ENCODE data around the gene ZNF397. TPM values are rescaled to one million over a fixed set of nuclear protein-coding genes. Genes with fewer than 3 reads are reported as not detected.

The ZNF397 gene
- total and polyA plus RNA-seq, 9 of the 15 experiments (the other 6 are each of a cell fraction or from before 2014, with no cell fraction given) = 6.4 to 24.2 (median 19.3) TPM

DNA sequence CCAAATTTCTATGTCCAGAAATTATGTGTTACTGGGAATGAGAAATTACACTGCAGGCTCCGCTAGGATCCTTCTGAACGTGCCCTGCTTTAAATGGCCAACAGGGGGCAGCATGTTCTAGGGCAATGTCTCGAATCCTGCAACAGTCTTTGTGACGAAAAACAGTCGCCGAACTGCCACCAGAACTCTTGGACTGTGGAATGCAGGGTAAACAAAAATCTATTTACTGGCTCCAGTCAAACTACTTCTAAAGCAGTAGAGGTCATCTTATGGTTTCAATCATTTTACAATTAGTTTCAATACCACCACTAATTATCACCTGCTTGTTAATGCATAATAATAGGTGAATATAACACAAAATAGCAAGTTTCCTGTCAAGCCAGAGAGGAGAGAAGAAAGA is 9.8 kb upstream of the ZNF397 start:
- 3% methylated on average over 6 of the region's 6 CpGs for WGBS (ENCODE audit: insufficient coverage, low coverage, missing lambda C conversion rate)
- CTCF ChIA-PET (ENCODE audit: low intra/inter-chr PET ratio) = interaction anchor here (0.6 to 1.8 kb wide), 3 partner anchors 88 to 155 kb away, joined by 3 to 10 read pairs (median 3); no protein-coding TSS in a partner anchor
- no peaks in the 10 kb centered on the region for H3K9me3 ChIP-seq (replicated peaks; ENCODE audit: control insufficient read depth, insufficient read depth, low read depth, low read length)
- TF ChIP-seq, protein P1, sequence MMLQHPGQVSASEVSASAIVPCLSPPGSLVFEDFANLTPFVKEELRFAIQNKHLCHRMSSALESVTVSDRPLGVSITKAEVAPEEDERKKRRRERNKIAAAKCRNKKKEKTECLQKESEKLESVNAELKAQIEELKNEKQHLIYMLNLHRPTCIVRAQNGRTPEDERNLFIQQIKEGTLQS (IDR thresholded peaks at IDR 0.05) = no peak
- TF ChIP-seq, protein P1 (CRISPR knock-in tag; conservative IDR thresholded peaks at IDR 0.05) = no peak
- TF ChIP-seq KLF16 (IDR thresholded peaks at IDR 0.05) = 0 out of 2 replicates have a peak, but pooled peaks have one; percentile 32
- TF ChIP-seq KDM1A (IDR thresholded peaks at IDR 0.05) = no peak
- TF ChIP-seq, protein P2, sequence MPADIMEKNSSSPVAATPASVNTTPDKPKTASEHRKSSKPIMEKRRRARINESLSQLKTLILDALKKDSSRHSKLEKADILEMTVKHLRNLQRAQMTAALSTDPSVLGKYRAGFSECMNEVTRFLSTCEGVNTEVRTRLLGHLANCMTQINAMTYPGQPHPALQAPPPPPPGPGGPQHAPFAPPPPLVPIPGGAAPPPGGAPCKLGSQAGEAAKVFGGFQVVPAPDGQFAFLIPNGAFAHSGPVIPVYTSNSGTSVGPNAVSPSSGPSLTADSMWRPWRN (IDR thresholded peaks at IDR 0.05; ENCODE audit: low read depth) = no peak
- peak; percentile 37; the same call in 1 of the 2 replicates for TF ChIP-seq STAG1 (CRISPR knock-in tag; IDR thresholded peaks at IDR 0.05; ENCODE audit: borderline replicate concordance)
- TF ChIP-seq RAD21 (CRISPR knock-in tag; conservative IDR thresholded peaks at IDR 0.05 in 1 of 2, IDR thresholded peaks at IDR 0.05 in 1 of 2) = peak; percentile 85 to 94
- TF ChIP-seq, protein P3, sequence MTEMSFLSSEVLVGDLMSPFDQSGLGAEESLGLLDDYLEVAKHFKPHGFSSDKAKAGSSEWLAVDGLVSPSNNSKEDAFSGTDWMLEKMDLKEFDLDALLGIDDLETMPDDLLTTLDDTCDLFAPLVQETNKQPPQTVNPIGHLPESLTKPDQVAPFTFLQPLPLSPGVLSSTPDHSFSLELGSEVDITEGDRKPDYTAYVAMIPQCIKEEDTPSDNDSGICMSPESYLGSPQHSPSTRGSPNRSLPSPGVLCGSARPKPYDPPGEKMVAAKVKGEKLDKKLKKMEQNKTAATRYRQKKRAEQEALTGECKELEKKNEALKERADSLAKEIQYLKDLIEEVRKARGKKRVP (CRISPR knock-in tag; IDR thresholded peaks at IDR 0.05) = no peak
- TF ChIP-seq, protein P4, sequence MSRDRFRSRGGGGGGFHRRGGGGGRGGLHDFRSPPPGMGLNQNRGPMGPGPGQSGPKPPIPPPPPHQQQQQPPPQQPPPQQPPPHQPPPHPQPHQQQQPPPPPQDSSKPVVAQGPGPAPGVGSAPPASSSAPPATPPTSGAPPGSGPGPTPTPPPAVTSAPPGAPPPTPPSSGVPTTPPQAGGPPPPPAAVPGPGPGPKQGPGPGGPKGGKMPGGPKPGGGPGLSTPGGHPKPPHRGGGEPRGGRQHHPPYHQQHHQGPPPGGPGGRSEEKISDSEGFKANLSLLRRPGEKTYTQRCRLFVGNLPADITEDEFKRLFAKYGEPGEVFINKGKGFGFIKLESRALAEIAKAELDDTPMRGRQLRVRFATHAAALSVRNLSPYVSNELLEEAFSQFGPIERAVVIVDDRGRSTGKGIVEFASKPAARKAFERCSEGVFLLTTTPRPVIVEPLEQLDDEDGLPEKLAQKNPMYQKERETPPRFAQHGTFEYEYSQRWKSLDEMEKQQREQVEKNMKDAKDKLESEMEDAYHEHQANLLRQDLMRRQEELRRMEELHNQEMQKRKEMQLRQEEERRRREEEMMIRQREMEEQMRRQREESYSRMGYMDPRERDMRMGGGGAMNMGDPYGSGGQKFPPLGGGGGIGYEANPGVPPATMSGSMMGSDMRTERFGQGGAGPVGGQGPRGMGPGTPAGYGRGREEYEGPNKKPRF (IDR thresholded peaks at IDR 0.05; ENCODE audit: low read depth, low read length) = no peak
- TF ChIP-seq, protein P5, sequence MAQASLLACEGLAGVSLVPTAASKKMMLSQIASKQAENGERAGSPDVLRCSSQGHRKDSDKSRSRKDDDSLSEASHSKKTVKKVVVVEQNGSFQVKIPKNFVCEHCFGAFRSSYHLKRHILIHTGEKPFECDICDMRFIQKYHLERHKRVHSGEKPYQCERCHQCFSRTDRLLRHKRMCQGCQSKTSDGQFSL (CRISPR knock-in tag; IDR thresholded peaks at IDR 0.05) = no peak
- TF ChIP-seq, protein P5 (tag; IDR thresholded peaks at IDR 0.05) = no peak

More for the DNA sequence above, 9.8 kb upstream of the ZNF397 start:
- FAIRE-seq (peak; percentile 96), DNase-seq (ENCODE audit: extremely low read depth in 1 of 4, low spot score in 3 of 4) (peak; percentile 71 to 92 (median 76)), ATAC-seq (peak; percentile 96)
- peak overlapping the region in 1 of 2 experiments; percentile 43; a peak in 1 of 4 replicates for H3K9ac ChIP-seq (ENCODE audit: insufficient read depth in 1 of 2, low read depth in 2 of 2, low read length in 2 of 2)
- H3K27me3 ChIP-seq (ENCODE audit: control insufficient read depth in 2 of 2, insufficient read depth in 2 of 2, low read length in 2 of 2) = no peaks in the 10 kb centered on the region
- peak overlapping the region; percentile 97 for H2AFZ ChIP-seq (ENCODE audit: low read depth, low read length)
- 0 out of 3 replicates have a peak overlapping the region, but pooled peaks have one; percentile 9 for H3K27ac ChIP-seq (ENCODE audit: extremely low read depth, low read depth, low read length)
- H3K4me1 ChIP-seq (replicated peaks in 1 of 2; ENCODE audit: control insufficient read depth in 2 of 2, insufficient read depth in 2 of 2, low read length in 2 of 2) = 0 out of 5 replicates have a peak, but pooled peaks cover 0 to 3% of the 10 kb centered on the region in 2 experiments
- POLR2A ChIA-PET = interaction anchor here (0.7 to 1.1 kb wide), 3 partner anchors 10 to 406 kb away, joined by 3 to 4 read pairs (median 3); partner anchors contain the start of gene ZNF397
- H3K36me3 ChIP-seq (ENCODE audit: control insufficient read depth, insufficient read depth, low read length) = no peaks in the 10 kb centered on the region
- in situ Hi-C loops (cut with MboI) = no loop called here
- H3K9me1 ChIP-seq (ENCODE audit: control insufficient read depth, insufficient read depth, low read length) = no peaks in the 10 kb centered on the region
- intact Hi-C loops (cut with micrococcal nuclease) = loop anchor here (1.0 to 10.0 kb wide), 6 partner anchors 124 to 724 kb away; no protein-coding TSS in a partner anchor
- no peak overlapping the region for H3K4me3 ChIP-seq
- H3K4me2 ChIP-seq (ENCODE audit: insufficient read depth, low read length) = peak overlapping the region; percentile 53; the same call in 1 of the 2 replicates
- no peaks in the 10 kb centered on the region for H3K79me2 ChIP-seq (ENCODE audit: control insufficient read depth, insufficient read depth, low read length)
- no peaks in the 10 kb centered on the region for H4K20me1 ChIP-seq (replicated peaks; ENCODE audit: control insufficient read depth, insufficient read depth, low read length)
- no TSS peak for BruUV-seq (replicated peaks)

Data from K562 (cell line).